Naive thymus-derived CD8-positive, alpha-beta T cell (primary cell): ENCODE measurements around the gene NDUFV1. TPM values are rescaled to one million over a fixed set of nuclear protein-coding genes. Genes with fewer than 3 reads are reported as not detected.
"Not testable (repeated sequence)": the region's sequence is repeated elsewhere in the genome, so short reads cannot be mapped to it uniquely, and the experiment has no call there.

ENCODE experiments used
- ATAC-seq, 2 donors: fragments of 150-1000 bp; cut with Tn5 transposase in 1 of 2; sonication (Bioruptor Pico), chemical (Tn5 transposase) in 1 of 2; 1 replicate in 1 of 2; 2 replicates in 1 of 2; pipeline ENCODE4 v1.10.0; 2021; ENCODE audit warnings: mild to moderate bottlenecking in 2 of 2, moderate library complexity in 2 of 2
- POLR2A ChIA-PET: fragments of 350-600 bp; sonication (Branson Sonifier 250); formaldehyde crosslinking; loops from one replicate; lab custom pipeline; 2021; ENCODE audit warnings: antibody characterized with exemption; lab: Charles Lee
- DNase-seq, 10 donors: peaks; one replicate each; pipeline versions ENCODE4 v3.0.0 to v3.0.0-alpha.2; 2020 to 2022
- H3K27ac Mint-ChIP-seq, 10 donors: one replicate each; pipeline ENCODE4 v1.8.0; 2020 to 2022; ENCODE audit warnings: mild to moderate bottlenecking in 10 of 10, mixed read lengths in 10 of 10, moderate library complexity in 4 of 10, inconsistent platforms in 1 of 10
- H3K27me3 Mint-ChIP-seq, 5 donors: one replicate each; pipeline ENCODE4 v1.8.0; 2021 to 2022; ENCODE audit warnings: mixed read lengths in 5 of 5
- H3K36me3 Mint-ChIP-seq, 3 donors: one replicate each; pipeline ENCODE4 v1.8.0; 2020 to 2022; ENCODE audit warnings: mixed read lengths in 3 of 3, mild to moderate bottlenecking in 2 of 3, inconsistent platforms in 1 of 3
- H3K4me1 Mint-ChIP-seq, 4 donors: one replicate each; pipeline ENCODE4 v1.8.0; 2021 to 2022; ENCODE audit warnings: mixed read lengths in 4 of 4
- H3K4me3 Mint-ChIP-seq, 10 donors: one replicate each; pipeline ENCODE4 v1.8.0; 2020 to 2022; ENCODE audit warnings: mild to moderate bottlenecking in 10 of 10, mixed read lengths in 10 of 10, moderate library complexity in 6 of 10, inconsistent platforms in 1 of 10
- H3K9me3 Mint-ChIP-seq, 9 donors: one replicate each; pipeline ENCODE4 v1.8.0; 2020 to 2022; ENCODE audit warnings: mixed read lengths in 9 of 9, mild to moderate bottlenecking in 3 of 9, inconsistent platforms in 1 of 9, moderate library complexity in 1 of 9
- polyA plus RNA-seq, 3 donors: library from polyadenylated mRNA; unstranded; fragments of 300-500 nt; fragmentation: Illumina TruSeq; gene quantifications; one replicate each; pipeline ENCODE4 v1.2.3, GENCODE V29; 2021
- total RNA-seq, 8 experiments: library from RNA in 2 of 8; stranded (reverse) in 2 of 8; gene quantifications; one replicate each; pipeline ENCODE4 v1.2.3 and lab custom pipeline; 2021 to 2026

NDUFV1 gene
- total and polyA plus RNA-seq, 5 experiments from 2014 or later: 122 to 199 (median 123) TPM

DNA sequence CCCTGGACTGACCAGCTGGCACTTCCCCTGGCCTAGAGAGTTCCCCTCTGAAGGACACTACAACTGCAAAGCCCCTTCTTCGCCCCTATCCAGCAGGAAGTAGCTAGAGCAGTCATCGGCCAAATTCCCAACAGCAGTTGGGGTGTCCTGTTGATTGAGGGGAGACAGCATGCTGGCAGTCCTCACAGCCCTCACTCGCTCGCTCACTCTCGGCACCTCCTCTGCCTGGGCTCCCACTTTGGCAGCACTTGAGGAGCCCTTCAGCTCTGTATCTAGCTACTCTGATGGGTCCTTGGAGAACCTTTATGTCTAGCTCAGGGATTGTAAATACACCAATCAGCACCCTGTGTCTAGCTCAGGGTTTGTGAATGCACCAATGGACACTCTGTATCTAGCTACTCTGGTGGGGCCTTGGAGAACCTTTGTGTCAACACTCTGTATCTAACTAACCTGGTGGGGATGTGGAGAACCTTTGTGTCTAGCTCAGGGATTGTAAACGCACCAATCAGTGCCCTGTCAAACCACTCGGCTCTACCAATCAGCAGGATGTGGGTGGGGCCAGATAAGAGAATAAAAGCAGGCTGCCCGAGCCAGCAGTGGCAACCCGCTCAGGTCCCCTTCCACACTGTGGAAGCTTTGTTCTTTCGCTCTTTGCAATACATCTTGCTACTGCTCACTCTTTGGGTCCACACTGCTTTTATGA is 19.5 kb downstream of the NDUFV1 start:
- Mint-ChIP-seq H3K27ac (peak overlapping the region in 3 of 10 donors; percentile 3 to 83 (median 20)), H3K4me1 (peaks cover 7 to 13% (median 9%) of the 10 kb centered on the region in 4 donors), H3K4me3 (peak overlapping the region in 1 of 10 donors; percentile 1)
- ATAC-seq, H3K36me3 Mint-ChIP-seq, H3K27me3 Mint-ChIP-seq, H3K9me3 Mint-ChIP-seq, DNase-seq, POLR2A ChIA-PET: not testable (repeated sequence)

DNA sequence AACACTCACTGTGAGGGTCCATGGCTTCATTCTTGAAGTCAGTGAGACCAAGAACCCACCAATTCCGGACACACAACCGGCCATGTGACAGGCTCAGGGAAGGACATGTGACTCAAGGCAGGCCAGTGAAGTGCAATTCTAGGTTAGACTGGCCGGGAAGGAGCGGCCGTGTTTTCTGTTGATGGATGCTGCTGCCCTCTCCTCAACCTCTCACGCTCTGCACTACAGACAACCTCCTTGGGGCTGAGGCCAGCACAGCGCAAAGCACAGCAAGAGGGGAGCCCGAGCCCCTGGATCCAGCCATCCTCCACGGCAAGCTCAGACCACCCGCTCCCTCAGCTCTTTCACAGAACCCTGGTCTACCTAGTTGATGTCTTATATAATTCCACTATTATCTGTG is 20.2 kb downstream of the NDUFV1 start:
- Mint-ChIP-seq H3K27me3 (no peaks in the 10 kb centered on the region), H3K4me3 (peak overlapping the region in 1 of 10 donors; percentile 1), H3K27ac (peak overlapping the region in 2 of 10 donors; percentile 20 to 83), H3K9me3 (no peaks in the 10 kb centered on the region), H3K4me1 (peaks cover 9 to 13% (median 11%) of the 10 kb centered on the region in 4 donors), H3K36me3 (no peaks in the 10 kb centered on the region)
- ATAC-seq: no peak
- no peak for DNase-seq
- POLR2A ChIA-PET: no interaction called here

DNA sequence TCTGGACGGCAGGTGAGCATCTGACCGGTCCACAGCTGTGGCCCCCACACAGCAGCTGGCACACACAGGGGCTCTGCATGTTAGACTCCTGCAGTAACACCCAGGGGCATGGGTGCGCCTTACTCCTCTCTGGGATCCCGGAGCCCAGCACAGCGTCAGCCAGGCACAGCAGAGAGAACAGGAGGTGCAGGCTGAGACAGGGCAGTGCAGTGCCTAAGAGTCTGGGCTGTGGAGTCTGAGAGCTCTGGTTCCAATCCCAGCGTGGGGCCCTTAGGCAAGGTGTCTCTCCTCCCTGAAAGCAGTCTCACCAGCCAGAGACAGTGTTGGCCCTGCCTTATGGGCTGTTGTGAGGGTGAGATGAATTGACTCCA is 20.7 kb downstream of the NDUFV1 start:
- peak overlapping the region in 1 of 10 donors; percentile 11 for H3K4me3 Mint-ChIP-seq
- peaks cover 9 to 13% (median 12%) of the 10 kb centered on the region in 4 donors for H3K4me1 Mint-ChIP-seq
- H3K9me3 Mint-ChIP-seq: no peaks in the 10 kb centered on the region
- ATAC-seq (no peak), DNase-seq (no peak)
- H3K36me3 Mint-ChIP-seq: no peaks in the 10 kb centered on the region
- H3K27ac Mint-ChIP-seq: peak overlapping the region in 2 of 10 donors; percentile 18 to 19
- POLR2A ChIA-PET: interaction anchor here (3.0 kb wide), 1 partner anchor 31 kb away, joined by 16 read pairs; no protein-coding TSS in a partner anchor
- no peaks in the 10 kb centered on the region for H3K27me3 Mint-ChIP-seq

DNA sequence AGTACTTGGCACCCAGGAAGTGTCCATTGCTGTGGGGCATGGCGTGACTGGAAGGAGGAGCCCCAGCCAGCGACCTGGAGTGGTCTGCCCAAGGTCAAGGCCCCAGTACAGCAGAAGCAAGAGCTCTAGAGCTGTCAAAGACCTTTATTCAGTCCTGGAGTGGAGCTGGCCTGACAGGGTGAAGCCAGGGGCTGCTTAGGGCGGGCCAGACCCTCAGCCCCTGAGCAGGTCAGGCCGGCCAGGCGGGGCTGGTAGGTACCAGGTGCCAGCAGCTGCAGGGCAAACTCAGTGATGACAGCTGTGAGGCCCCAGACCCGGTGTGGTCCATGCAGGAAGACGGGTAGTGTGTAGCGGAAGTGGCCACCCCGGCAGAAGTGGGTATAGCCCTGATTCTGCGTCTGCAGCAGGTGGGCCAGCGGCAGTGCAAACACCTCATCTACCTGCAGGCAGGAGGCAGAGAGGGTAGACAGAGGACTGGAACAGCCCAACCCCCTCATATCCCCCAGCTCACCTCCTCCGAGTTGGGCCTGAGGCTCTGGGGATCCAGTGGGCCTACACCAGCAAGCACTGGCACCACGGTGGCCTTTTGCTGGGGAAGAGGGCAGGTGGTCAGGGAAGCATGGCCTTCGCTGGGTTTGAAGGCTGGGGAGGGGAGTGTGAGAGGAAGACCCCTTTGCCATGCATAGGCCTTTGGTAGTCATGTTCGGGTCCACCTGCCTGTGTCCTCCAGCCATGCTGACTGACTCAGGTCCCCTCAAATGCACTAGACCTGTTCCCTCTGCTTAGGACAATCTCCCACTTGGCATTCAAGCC is 21.3 kb downstream of the NDUFV1 start:
- POLR2A ChIA-PET: interaction anchor here (1.0 to 5.5 kb wide), 3 partner anchors 12 to 31 kb away, joined by 3 to 61 read pairs (median 16); partner anchors contain the start of gene ACY3
- ATAC-seq: no peak
- H3K4me3 Mint-ChIP-seq: peak overlapping the region in 4 of 10 donors; percentile 11 to 48 (median 40)

DNA sequence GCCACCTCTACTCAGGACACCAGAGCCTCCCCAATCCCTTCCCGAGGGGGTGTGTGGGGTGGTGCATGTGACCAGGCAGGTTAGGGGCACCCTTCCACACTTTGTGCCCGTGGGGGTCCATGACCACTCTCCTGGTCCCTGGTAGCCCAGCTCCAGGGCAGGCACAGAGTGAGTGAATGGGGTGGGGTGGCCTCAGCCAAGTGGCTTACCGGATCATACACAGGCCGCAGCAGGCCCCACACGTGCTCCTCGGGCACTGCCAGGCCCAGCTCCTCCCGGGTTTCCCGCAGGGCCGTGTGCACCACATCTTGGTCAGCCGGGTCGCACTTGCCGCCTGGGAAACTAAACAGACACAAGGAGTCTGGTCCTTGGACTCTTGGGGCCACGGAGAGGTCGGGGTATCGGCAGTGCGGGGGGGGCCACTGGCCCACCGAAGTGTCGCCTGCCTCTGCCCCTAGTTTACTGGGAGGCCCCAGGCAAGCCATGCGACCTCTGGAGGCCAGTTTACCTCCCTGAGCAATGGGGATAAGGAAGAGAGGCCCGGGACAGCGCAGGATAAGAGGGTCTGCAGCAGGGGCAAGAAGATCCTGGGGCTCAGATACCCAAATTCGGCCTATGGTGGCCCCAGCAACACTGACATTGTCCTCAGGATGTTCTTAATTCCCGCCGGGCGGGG is 22.1 kb downstream of the NDUFV1 start:
- ATAC-seq (no peak), DNase-seq (peak in 1 of 10 donors; percentile 29)
- no peaks in the 10 kb centered on the region for H3K27me3 Mint-ChIP-seq
- H3K36me3 Mint-ChIP-seq: no peaks in the 10 kb centered on the region
- H3K9me3 Mint-ChIP-seq: no peaks in the 10 kb centered on the region
- H3K27ac Mint-ChIP-seq: peak overlapping the region in 3 of 10 donors; percentile 4 to 31 (median 22)
- POLR2A ChIA-PET: interaction anchor here (0.6 to 5.5 kb wide), 6 partner anchors 12 to 30 kb away, joined by 3 to 61 read pairs (median 8); partner anchors contain the start of gene ACY3
- H3K4me3 Mint-ChIP-seq: peak overlapping the region in 8 of 10 donors; percentile 28 to 90 (median 58)
- peaks cover 9 to 13% (median 12%) of the 10 kb centered on the region in 4 donors for H3K4me1 Mint-ChIP-seq

More for the DNA sequence above, 21.3 kb downstream of the NDUFV1 start:
- DNase-seq: no peak
- H3K36me3 Mint-ChIP-seq: no peaks in the 10 kb centered on the region
- H3K27me3 Mint-ChIP-seq: no peaks in the 10 kb centered on the region
- H3K9me3 Mint-ChIP-seq: no peaks in the 10 kb centered on the region
- peak overlapping the region in 3 of 10 donors; percentile 18 to 57 (median 19) for H3K27ac Mint-ChIP-seq
- peaks cover 9 to 13% (median 12%) of the 10 kb centered on the region in 4 donors for H3K4me1 Mint-ChIP-seq

DNA sequence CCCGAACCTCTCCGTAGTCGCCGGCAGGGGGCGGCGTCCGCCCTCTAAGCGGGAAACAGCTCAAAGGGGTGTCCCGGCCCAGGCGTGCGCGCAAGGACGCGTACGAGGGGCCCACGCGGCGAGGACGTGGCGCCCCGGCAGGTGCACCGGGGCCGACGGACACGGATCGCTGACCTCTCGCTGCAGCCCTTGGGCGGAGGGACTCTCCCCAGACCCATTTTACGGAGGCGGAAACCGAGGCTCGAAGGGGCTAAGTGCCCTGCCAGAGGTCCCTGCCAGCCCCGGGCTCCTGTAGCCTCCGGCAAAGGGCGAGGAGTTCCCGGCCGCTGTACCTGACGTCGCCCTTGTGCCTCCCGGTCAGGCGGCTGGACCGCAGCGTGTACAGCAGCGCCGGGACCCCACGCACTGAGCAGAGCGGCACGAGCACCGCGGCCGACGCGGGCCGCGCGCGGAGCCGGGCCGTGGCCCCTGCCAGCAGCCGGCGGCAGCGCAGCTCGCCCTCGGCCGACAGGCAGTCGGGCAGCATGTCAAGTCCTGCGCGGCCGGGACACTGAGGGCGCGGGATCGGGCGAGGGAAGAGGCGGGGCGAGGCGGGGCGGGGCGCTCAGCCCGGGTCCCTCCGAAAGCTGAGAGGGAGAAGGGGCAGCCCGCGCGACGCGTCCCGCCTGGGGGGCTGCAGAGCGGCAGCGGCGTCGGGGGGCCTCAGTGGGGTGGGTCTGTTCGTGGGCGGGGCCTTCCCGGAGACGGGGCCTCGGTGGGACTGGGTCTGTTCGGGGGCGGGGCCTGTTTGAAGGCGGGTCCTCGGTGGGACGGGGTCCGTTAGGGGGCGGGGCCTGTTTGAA is 22.9 kb downstream of the NDUFV1 start, which contains the start of gene NUDT8:
TSS of gene NUDT8 (minus strand) at position 552 of the 842 bp plus-strand sequence. CDS start at position 526, 26 bp downstream.
- peak within 1 kb of the TSS; percentile 45 to 95 (median 90) for H3K27ac Mint-ChIP-seq
- DNase-seq (peak; percentile 75 to 93 (median 86)), ATAC-seq (peak; percentile 72 to 76)
- POLR2A ChIA-PET: interaction anchor here (0.5 to 5.5 kb wide), 8 partner anchors 9 to 349 kb away, joined by 3 to 61 read pairs (median 6); partner anchors contain the start of genes ACY3 and TBX10
- peak within 1 kb of the TSS; percentile 82 to 95 (median 90) for H3K4me3 Mint-ChIP-seq
- H3K36me3 Mint-ChIP-seq: no peaks in the 10 kb centered on the region
- H3K9me3 Mint-ChIP-seq: no peaks in the 10 kb centered on the region
- H3K4me1 Mint-ChIP-seq: peaks cover 9 to 13% (median 12%) of the 10 kb centered on the region in 4 donors
- H3K27me3 Mint-ChIP-seq: no peaks in the 10 kb centered on the region

DNA sequence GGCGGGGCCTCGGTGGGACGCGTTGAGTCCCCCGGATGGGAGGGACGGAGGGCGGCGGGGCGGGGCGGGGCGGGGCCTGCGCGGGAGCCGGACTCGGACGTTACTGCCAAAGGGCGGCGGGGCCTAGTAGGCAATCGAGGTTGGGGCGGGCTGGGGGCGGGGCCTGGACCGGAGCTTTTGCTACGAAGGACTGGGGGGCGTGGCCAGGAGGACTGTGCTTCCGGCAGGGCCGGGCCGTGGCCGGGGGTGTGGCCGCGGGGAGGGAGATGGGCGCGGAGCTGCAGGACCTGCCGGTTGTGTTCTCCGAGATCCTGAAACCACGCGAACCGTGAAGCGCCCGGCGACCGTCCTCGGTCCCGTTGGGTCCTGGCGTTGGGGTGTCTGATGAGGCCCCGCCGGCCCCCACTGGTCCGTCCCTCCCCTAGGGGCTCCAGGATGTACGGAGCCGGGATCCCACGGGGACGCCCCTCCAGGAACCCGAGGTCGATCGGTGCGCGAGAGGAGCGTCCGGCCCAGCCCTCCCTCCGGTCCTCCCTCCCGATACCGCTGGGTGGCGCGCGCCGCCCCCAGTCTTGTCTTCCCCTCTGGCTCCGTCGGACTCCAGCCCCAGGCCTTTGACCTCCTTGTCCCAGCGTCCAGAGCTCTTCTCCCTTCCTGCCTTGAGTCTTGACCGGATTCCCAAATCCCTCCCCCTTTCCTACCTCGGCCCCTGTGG is 23.6 kb downstream of the NDUFV1 start:
- ATAC-seq (peak; percentile 65 to 68), DNase-seq (peak in 9 of 10 donors; percentile 83 to 95 (median 88))
- Mint-ChIP-seq H3K4me1 (peaks cover 6 to 13% (median 10%) of the 10 kb centered on the region in 4 donors), H3K27me3 (no peaks in the 10 kb centered on the region), H3K36me3 (no peaks in the 10 kb centered on the region), H3K9me3 (no peaks in the 10 kb centered on the region), H3K4me3 (peak overlapping the region; percentile 82 to 95 (median 90)), H3K27ac (peak overlapping the region; percentile 45 to 95 (median 90))
- POLR2A ChIA-PET: interaction anchor here (0.5 to 5.5 kb wide), 8 partner anchors 9 to 745 kb away, joined by 3 to 61 read pairs (median 6); partner anchors contain the start of genes ACY3 and TBX10

DNA sequence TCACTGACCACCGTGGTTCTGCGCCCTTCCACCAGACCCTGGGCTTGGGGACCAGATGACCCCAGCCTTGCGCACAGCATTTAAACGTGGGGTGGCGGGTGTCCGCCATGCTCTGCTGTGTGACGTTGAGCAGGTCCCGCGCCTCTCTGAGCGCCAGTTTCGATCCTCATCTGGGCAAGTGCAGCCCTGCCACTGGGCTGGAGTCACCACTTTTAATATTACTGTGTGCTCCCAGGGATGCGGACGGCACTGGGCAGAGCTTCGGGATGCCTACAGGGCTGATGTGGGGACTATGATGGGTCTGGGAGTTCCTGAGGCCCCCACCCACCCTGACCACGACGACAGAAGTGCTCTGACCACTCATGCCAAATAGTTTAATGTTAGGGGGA is 24.2 kb downstream of the NDUFV1 start:
- peak in 1 of 10 donors; percentile 21 for DNase-seq
- POLR2A ChIA-PET: interaction anchor here (0.5 to 5.5 kb wide), 3 partner anchors 8 to 745 kb away, joined by 4 to 61 read pairs (median 5); partner anchors contain the start of genes ACY3 and TBX10

DNA sequence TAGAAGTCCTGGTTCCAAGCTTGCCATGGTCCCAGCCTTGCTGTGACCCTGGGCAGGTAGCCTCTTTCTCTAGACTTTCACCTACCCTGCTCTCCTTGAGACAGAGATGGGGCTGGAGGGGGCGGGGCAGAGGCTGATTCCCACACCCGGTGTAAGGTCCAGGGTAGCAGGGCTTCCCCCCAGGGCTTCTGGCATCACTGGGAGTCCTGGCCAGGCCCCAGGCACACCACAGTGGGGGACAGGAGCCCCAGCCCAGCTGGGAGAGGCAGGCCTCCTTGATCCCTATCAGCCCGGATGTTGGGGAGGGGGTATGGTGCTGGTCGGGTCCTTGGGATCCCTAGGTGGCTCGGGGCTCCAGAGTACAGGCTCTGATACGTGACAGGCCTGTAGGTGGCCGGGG is 24.7 kb downstream of the NDUFV1 start:
- DNase-seq (no peak), ATAC-seq (no peak)
- peak overlapping the region in 2 of 10 donors; percentile 80 to 95 for H3K27ac Mint-ChIP-seq
- H3K9me3 Mint-ChIP-seq: no peaks in the 10 kb centered on the region
- H3K4me1 Mint-ChIP-seq: peaks cover 6 to 13% (median 9%) of the 10 kb centered on the region in 4 donors
- no peaks in the 10 kb centered on the region for H3K36me3 Mint-ChIP-seq
- peak overlapping the region in 9 of 10 donors; percentile 82 to 95 (median 90) for H3K4me3 Mint-ChIP-seq
- no peaks in the 10 kb centered on the region for H3K27me3 Mint-ChIP-seq
- POLR2A ChIA-PET: interaction anchor here (5.5 kb wide), 1 partner anchor 17 kb away, joined by 61 read pairs; the partner anchor contains the start of gene ACY3

More for the DNA sequence above, 24.2 kb downstream of the NDUFV1 start:
- Mint-ChIP-seq H3K27ac (peak overlapping the region; percentile 45 to 95 (median 90)), H3K9me3 (no peaks in the 10 kb centered on the region), H3K4me3 (peak overlapping the region; percentile 82 to 95 (median 90)), H3K27me3 (no peaks in the 10 kb centered on the region), H3K4me1 (peaks cover 6 to 13% (median 9%) of the 10 kb centered on the region in 4 donors), H3K36me3 (no peaks in the 10 kb centered on the region)
- ATAC-seq: no peak

DNA sequence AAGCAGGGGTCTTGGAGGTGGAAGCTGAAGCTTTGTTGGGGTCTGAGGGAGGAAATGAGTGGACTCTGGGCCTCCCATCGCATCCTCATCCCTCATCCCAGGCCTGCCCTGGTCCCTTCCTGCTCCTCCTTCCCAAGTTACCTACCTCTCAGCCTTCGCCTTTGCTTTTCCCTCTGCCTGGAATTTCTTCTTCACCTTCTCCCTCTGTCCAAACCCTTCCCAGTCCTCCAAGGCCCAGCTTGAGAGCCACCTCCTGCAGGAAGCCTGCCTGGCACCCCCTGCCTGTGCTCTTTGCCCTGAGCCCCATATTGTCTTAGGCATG is 25.1 kb downstream of the NDUFV1 start:
- no peaks in the 10 kb centered on the region for H3K9me3 Mint-ChIP-seq
- H3K4me3 Mint-ChIP-seq: peak overlapping the region in 8 of 10 donors; percentile 42 to 88 (median 60)

More for the DNA sequence above, 25.1 kb downstream of the NDUFV1 start:
- POLR2A ChIA-PET: interaction anchor here (0.6 to 5.5 kb wide), 2 partner anchors 16 to 174 kb away, joined by 3 to 61 read pairs; partner anchors contain the start of gene ACY3
- Mint-ChIP-seq H3K4me1 (peaks cover 6 to 13% (median 9%) of the 10 kb centered on the region in 4 donors), H3K27me3 (no peaks in the 10 kb centered on the region), H3K36me3 (no peaks in the 10 kb centered on the region), H3K27ac (peak overlapping the region in 4 of 10 donors; percentile 30 to 82 (median 74))
- DNase-seq (no peak), ATAC-seq (no peak)
